ENCODE data around the gene CST6.
A peak's percentile ranks its signal among the peaks of the same experiment; 100 is the strongest.
"Not testable (repeated sequence)": the region's sequence is repeated elsewhere in the genome, so short reads cannot be mapped to it uniquely, and the experiment has no call there.

The CST6 gene

GRCh38 chr11:66003291-66003690, 8.5 kb upstream of the CST6 start:
- peak overlapping the region; percentile 75 for H3K4me3 ChIP-seq (ENCODE audit: low read length)

DNA sequence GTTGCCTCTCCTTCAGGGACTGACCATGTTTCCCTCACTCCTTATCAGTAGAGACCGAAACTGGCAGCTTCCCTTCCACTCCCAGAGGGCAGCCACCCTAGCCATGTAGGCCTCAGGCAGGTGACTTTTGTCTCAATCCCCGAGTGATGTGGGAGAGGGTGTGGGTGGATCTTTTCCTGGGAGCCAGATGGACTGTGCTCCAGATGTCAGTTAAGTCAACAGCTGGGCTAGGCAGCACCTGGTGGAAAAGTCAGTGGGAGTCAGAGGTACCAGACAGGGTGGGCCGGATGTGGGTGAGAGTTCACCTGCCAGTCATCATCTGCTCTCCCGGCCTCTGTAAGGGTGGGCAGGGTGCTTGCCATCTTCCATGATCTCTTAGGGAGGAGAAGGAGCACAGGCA, 7.6 kb upstream of the CST6 start:
- no peak overlapping the region for H3K4me3 ChIP-seq (ENCODE audit: low read length)
- no peak for TF ChIP-seq ZNF274 (IDR thresholded peaks at IDR 0.05; ENCODE audit: low read depth, low read length)

More at GRCh38 chr11:66003291-66003690, 8.5 kb upstream of the CST6 start:
- no peak for TF ChIP-seq ZNF274 (IDR thresholded peaks at IDR 0.05; ENCODE audit: low read depth, low read length)

GRCh38 chr11:66006134-66006890, 5.5 kb upstream of the CST6 start:
- no peak overlapping the region for H3K4me3 ChIP-seq (ENCODE audit: low read length)
- no peak for TF ChIP-seq ZNF274 (IDR thresholded peaks at IDR 0.05; ENCODE audit: low read depth, low read length)

DNA sequence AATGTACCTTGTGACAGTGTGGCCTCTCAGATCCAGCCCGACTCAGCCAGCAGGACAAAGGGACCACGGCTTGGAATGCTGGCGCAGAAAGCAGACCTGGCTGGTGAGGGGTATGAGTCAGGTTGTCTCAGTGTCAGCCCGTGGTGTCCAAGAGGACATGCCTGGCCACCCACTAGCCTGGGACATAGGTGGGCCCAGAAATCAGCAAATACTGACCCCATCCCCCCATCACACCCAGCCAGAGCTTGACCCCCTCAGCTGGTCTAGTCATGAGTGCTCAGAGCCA, 5.0 kb upstream of the CST6 start:
- H3K4me3 ChIP-seq (ENCODE audit: low read length), result no peak overlapping the region
- TF ChIP-seq ZNF274 (IDR thresholded peaks at IDR 0.05; ENCODE audit: low read depth, low read length), result no peak

DNA sequence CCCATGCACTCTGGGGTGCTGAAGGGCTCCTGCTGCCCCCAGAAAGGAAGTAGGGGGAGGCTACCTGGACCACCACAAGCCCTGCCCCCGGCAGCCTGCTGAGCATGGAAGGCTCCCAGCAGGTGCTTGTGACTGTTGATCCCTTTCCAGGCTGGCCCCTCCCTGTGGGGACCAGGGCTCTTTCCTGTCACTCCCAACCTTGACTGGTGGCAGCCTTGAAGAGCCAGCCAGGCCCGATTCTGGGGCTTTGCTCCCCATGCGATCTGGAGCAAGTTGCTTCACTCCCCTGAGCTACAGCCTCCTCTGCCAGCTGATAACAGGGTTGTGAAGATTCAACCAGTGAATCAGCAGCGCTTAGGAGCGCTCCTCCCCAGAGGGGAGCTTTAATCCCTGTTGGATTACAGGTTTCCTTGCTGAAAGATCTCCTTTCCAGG, 4.6 kb upstream of the CST6 start:
- no peak for TF ChIP-seq ZNF274 (IDR thresholded peaks at IDR 0.05; ENCODE audit: low read depth, low read length)
- H3K4me3 ChIP-seq (ENCODE audit: low read length), result no peak overlapping the region

DNA sequence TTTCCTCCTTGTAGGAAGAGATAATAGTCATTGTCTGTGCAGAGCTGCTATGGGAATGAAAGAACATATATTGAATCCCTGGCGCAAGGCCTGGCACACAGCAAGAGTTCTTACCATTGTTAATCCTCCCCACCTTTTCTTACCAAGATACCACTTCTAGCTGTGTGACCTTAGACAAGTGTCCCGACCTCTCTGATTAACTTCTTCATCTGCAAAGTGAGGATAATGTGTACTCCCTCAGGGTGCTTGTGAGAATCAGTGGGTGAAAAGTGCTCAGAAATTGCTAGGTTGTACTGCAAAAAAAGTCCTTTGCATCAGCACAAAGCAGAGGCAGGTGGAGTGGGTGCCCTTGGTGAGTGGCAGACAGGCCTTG, 3.7 kb upstream of the CST6 start:
- TF ChIP-seq ZNF274 (IDR thresholded peaks at IDR 0.05; ENCODE audit: low read depth, low read length), result no peak
- no peak overlapping the region for H3K4me3 ChIP-seq (ENCODE audit: low read length)

DNA sequence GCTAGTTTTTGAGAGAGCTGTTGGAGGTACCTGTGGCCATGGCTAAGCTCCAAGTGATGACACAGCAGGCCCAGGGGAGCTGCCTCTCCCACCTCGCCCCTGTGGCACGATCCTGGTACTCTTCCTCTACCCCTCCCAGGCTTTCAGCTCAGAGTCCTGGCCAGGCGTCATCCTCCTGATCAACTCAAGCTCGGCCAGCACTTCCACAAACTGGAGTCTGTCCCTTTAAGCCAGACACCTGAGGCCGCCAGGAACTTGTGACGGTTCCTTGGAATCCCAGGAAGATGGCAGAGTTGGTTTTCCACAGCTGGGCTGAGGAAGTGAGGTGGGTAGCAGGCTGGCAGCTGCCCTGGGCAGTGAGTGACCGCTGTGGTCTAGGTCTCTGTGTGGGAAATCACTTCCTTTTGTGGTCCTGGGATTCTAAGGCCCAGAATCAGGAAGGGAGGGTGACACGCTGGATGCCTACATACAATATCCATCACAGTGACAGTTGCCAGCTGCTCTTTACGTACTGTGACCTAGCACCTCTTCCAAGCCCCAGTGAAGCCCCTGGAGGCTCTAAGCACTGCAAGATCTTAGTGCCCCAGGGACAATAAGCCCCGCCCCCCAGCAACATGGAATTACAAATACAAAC, 3.2 kb upstream of the CST6 start:
- no peak for TF ChIP-seq ZNF274 (IDR thresholded peaks at IDR 0.05; ENCODE audit: low read depth, low read length)
- no peak overlapping the region for H3K4me3 ChIP-seq (ENCODE audit: low read length)

GRCh38 chr11:66010036-66010435, 1.8 kb upstream of the CST6 start:
- H3K4me3 ChIP-seq (ENCODE audit: low read length), result not testable (repeated sequence)

GRCh38 chr11:66011239-66011784, 496 bp upstream of the CST6 start:
- H3K4me3 ChIP-seq (ENCODE audit: low read length), result no peak overlapping the region
- no peak for TF ChIP-seq ZNF274 (IDR thresholded peaks at IDR 0.05; ENCODE audit: low read depth, low read length)

DNA sequence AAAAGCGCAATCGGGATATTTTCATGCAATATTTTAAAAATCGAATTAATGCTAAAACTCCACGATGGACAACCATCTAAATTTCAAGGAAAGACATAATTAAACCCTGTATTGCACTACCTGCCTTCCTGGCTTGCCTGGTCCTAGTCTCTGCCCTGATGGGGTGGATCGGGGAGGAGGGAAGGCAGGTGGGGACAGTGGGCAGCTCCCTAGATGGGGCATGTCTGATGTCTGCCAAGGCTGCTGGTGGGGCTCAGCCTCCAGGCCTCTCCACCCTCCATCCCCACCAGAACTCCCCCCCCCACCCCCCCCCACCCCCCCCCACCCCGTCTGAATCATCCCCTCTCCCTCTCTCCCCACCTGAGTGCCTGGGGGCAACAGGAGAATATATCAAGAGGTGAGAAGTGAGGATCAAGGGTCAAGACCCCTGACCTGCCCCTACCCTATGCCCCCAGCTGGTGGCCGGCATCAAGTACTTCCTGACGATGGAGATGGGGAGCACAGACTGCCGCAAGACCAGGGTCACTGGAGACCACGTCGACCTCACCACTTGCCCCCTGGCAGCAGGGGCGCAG, 650 bp downstream of the CST6 start:
- TF ChIP-seq ZNF274 (IDR thresholded peaks at IDR 0.05; ENCODE audit: low read depth, low read length), result no peak
- no peak overlapping the region for H3K4me3 ChIP-seq (ENCODE audit: low read length)

GRCh38 chr11:66012946-66013761, 1.3 kb downstream of the CST6 start:
- no peak for TF ChIP-seq ZNF274 (IDR thresholded peaks at IDR 0.05; ENCODE audit: low read depth, low read length)
- no peak overlapping the region for H3K4me3 ChIP-seq (ENCODE audit: low read length)

GRCh38 chr11:66013762-66014100, 1.9 kb downstream of the CST6 start:
- H3K4me3 ChIP-seq (ENCODE audit: low read length), result no peak overlapping the region
- TF ChIP-seq ZNF274 (IDR thresholded peaks at IDR 0.05; ENCODE audit: low read depth, low read length), result no peak

DNA sequence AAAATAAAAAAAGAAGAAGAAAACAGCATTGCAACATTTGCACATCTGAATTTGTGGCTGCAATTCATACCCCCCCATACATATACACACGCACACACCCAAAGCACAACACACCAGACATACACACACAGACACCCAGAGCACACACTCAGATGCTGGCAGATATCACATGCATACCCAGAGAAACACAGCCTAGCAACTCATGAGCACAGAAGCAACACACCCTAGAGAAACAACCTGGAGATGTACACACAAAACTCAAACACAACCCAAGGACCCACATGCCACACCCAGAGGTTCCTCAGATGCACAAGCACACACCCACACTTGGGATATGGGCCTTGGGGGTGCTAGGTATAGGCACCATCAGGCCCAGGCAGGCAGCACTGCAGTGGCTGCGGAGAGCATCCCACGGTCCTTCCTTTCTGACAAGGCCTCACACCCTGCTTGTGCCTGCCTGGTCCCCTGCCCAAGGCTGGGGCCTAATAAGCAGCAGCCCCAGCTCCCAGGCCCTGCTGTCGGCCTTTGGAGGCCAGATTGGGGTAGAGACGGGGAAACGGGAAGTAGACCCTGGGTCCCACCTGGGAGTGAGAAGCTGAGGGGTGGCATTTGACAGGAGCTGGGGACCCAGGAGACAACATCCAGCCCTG, 3.1 kb downstream of the CST6 start:
- TF ChIP-seq ZNF274 (IDR thresholded peaks at IDR 0.05; ENCODE audit: low read depth, low read length), result no peak

DNA sequence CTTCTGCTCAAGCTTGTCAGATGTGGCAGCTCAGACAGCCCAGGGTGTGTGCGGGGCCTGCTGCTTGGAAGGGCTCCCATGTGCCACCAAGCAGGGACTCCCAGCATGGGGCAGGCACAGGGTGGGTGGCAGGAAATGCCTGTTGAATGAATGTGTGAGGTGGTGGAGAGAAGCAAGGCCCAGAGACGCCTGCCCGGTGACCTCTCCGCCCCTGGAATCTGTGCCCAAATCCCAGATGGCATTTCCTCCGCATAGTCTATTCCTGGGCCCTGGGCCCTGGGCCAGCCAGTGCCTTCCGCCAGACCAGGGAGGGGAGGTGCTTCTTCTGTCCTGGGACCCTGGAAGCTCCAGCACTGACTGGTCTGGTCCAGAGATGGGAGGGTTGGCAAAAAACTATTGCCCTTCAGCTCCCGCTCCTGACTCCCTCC, 3.7 kb downstream of the CST6 start:
- TF ChIP-seq ZNF274 (IDR thresholded peaks at IDR 0.05; ENCODE audit: low read depth, low read length), result no peak
- no peak overlapping the region for H3K4me3 ChIP-seq (ENCODE audit: low read length)

More for the DNA sequence above, 3.1 kb downstream of the CST6 start:
- no peak overlapping the region for H3K4me3 ChIP-seq (ENCODE audit: low read length)
